SHP77 treated with DMSO at 0.1 percent for 48 hours (cell line): ENCODE measurements around the gene CKAP2.
A peak's percentile ranks its signal among the peaks of the same experiment; 100 is the strongest.
"Not testable (repeated sequence)": the region's sequence is repeated elsewhere in the genome, so short reads cannot be mapped to it uniquely, and the experiment has no call there.

Source experiments
- DNase-seq: peaks from one replicate; lab custom pipeline; 2025; lab: John Stamatoyannopoulos, UW

Gene CKAP2

DNA sequence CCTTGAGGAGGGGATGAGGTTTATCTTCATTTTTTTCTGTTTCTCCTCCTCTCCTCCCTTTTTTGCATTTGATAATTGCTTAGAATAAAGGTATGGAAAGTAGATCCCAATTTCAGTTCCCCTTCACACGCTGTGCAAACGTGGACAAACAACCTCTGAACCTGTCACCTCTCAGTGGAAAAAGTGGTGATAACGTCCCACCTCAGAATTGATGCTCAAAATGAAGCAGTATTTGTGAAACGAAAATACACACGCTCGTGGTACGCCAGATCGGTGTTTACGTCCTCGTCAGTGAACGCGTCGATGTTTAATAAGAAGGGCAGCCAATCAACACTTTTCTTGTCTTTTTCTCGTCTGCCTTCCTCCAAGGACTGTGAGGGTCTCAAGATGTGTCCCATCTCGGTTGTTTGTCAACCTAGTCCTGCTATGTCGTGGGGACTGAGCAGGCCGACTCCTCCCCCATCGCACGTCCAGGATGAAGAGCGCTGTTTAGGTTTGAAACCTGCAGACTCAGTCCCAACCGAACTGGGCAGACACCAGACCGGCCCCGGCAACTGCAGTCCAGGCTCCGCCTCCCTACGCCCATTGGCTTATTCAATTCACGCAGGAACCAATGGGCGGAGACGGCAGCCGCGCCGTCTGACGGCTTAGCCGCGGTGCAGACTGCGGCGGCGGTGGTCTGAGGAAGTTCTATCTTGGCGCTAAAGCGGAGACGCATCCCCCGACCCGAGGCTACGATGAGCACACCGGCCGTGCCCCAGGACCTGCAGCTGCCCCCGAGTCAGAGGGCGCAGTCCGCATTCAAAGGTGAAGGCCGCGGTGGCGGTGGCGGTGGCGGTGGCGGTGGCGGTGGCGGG lies at the start of gene CKAP2:
TSS of gene CKAP2 (plus strand) at position 659 of the 857 bp plus-strand sequence. CDS start at position 738, 79 bp downstream.
- DNase-seq = peak; percentile 89

DNA sequence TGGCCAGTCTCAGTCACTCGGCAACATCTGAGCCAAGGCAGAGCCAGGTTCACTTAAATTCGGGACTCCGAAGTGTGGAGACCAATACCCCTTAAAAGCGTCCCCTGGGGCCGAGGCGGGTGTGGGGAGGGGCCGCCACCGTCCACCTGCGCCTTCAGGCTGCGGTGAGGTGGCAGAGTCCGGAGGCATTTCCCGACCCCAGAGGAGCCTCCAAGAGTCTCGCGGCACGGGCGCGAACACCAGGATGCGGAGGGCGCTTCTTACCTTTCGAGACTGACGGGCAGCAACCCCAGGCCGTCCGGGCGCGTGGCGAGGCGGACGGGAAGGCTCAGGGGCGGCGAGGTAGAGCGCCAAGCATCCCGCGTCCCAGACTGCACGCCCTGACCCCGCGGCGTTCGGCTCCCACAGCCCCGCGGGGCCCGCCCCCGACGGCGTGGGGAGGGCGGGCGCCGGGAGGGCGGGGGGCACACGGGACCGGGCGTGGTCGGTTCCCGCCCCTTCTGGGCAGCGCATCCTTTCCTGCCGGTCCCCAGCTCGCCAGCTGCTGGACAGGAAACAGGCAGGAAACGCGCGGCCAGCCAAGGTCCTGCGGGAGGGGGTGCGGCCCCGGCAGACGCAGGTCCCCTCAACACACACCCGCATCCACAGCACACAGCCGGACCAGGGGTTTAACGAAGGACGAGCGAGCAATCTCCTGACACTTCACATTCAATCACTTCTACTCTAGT lies 49.3 kb upstream of the CKAP2 start, which contains the start of gene THSD1:
TSS of gene THSD1 (minus strand) at position 406 of the 728 bp plus-strand sequence. CDS start 3,572 bp downstream, outside the sequence.
- no peak for DNase-seq

- DNase-seq = no peak
Measured at GRCh38 chr13:52406629-52407028, 48.6 kb upstream of the CKAP2 start.

DNA sequence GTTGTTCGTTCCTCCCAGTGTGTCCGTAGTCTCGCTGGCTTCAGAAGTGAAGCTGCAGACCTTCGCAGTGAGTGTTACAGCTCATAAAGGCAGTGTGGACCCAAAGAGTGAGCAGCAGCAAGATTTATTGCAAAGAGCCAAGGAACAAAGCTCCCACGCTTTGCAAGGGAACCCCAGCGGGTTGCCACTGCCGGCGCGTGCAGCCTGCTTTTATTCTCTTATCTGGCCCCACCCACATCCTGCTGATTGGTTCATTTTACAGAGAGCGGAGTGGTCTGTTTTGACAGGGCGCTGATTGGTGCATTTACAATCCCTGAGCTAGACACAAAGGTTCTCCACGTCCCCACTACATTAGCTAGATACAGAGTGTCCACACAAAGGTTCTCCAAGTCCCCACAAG lies 47.8 kb upstream of the CKAP2 start:
- not testable (repeated sequence) for DNase-seq

DNA sequence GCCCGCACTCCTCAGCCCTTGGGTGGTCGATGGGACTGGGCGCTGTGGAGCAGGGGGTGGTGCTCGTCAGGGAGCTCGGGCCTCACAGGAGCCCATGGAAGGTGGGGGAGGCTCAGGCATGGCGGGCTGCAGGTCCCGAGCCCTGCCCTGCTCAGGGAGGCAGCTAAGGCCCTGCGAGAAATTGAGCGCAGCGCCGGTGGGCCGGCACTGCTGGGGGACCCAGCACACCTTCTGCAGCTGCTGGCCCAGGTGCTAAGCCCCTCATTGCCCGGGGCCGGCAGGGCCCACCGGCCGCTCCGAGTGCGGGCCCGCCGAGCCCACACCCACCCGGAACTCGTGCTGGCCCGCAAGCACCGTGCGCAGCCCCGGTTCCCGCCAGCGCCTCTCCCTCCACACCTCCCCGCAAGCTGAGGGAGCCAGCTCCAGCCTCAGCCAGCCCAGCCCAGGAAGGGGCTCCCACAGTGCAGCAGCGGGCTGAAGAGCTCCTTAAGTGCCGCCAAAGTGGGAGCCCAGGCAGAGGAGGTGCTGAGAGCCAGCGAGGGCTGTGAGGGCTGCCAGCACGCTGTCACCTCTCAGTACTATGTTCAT lies 47.1 kb upstream of the CKAP2 start:
- not testable (repeated sequence) for DNase-seq

GRCh38 chr13:52411629-52412028 lies 43.6 kb upstream of the CKAP2 start:
- no peak for DNase-seq

- no peak for DNase-seq
Measured at GRCh38 chr13:52412128-52412527, 43.1 kb upstream of the CKAP2 start.

DNA sequence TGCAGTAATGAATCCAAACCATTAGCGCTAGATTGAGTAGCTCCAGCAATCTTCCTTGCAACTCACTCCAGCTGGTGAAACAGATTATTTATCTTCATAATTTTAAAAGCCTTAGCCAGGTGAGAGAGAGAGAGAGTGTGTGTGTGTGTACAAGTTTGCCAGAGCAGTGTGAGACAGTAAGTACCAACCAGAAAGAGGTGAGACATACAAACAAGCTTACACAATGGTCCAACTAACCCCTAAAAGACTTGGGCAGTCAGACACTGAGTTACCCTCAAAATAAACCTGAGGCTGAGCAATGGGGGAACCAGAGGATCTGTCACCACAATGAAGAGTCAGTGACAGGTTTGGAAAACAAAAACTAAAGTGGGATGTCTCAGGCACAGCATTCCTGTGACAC lies 41.2 kb upstream of the CKAP2 start:
- DNase-seq = no peak

DNA sequence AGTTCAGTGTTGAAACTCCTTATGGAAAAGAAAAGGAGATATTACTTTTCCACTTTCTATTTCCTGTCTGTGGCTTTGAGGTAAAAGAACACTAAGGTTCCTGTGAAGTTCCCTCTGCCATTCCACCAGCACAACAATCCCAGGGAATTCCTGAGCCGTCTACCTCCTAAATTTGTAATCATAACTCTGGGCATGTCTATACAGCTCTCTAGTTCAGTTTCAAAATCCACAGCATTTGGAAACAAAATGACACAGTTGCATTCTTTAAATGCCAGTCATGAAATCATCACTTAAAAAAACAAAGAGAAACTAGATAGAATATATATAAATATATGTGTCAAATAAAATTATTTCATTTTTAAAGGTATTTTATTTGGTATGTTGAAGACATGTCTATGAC lies 40.3 kb upstream of the CKAP2 start:
- DNase-seq = no peak

GRCh38 chr13:52419080-52419479 lies 36.2 kb upstream of the CKAP2 start:
- no peak for DNase-seq

DNA sequence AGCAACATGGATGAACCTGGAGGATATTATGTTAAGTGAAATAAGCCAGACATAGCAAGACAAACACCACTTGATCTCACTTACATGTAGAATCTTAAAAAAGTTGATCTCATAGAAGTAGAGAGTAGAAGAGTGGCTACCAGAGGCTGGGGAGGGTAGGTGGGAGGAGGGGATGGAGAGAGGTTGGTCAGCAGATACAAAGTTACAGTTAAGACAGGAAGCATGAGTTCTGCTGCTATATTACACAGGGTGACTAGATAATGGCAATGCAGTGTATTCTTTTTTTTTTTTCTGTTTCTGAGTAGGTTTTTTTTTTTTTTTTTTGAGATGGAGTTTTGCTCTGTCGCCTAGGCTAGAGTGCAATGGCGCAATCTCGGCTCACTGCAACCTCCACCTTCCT lies 34.1 kb upstream of the CKAP2 start:
- no peak for DNase-seq

DNA sequence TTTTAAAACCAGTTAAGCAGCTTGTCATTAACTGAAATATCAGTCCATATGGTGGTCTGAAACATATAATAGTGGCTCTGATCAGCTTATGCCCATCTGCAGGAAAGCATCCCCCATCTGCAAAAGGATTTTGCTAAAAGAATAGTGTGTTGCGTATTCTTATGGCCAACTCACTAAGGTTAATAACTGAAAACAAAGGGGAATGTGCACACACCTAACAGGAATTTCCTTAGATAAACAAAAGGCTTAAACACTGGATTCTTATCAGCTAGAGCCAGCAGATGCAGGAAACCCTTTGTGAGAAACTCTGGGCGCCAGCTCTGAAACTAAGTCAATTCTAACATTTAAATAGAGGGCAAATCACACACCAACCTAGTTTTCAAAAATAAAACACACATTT lies 27.0 kb upstream of the CKAP2 start:
- no peak for DNase-seq

DNA sequence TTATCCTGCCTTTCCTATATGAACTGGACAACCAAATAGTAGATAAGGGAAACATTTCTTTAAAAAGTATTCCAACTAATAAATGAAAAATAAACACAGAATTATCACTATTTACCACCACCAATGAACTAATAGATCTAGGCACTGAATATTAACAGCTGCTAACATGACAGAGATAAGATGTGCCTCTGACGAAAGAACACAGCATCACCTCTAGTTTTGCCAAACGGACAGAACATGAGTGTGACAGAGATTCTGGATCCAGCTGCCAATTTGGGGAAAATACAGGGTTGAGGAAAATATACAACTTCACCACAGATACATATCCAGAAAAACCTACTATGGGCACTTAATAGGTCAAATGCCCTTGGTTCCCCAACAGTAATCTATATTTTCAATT lies 22.8 kb upstream of the CKAP2 start:
- DNase-seq = no peak

GRCh38 chr13:52446265-52446664 lies 9.0 kb upstream of the CKAP2 start:
- no peak for DNase-seq

- no peak for DNase-seq
Measured at GRCh38 chr13:52447354-52447753, 7.9 kb upstream of the CKAP2 start.

- DNase-seq = no peak
Measured at GRCh38 chr13:52447815-52448552, 7.3 kb upstream of the CKAP2 start.

DNA sequence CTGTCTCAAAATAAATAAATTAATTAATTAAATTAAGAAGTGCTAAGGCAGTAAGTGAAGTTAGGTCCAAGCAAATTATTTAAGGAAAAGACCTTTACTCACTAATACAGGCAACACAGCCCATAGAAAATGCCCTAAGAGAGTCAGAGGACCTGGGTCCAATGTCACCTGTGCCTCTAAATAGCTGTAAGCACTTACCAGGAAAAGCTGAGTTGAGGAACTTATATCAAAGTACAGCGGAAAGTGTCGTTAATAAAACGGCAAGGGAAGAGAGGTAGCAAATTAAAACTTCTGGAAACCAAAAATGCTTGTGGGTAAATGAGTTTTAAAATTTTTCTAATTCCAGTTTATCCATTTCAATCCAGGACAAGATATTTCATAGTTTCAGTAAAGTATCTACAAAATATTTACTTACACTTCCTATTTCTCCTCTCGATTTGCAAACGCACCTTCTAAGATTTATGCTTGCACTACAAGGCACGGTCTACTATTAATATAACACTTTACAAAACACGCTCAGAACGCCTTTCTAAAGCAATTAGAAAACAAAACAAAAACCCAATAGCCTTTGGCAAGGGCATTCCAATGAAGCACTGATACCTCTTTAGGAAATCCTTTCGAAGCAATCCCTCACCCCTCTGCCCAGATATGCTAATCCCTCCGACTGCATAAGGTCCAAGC lies 5.8 kb upstream of the CKAP2 start:
- DNase-seq = no peak

DNA sequence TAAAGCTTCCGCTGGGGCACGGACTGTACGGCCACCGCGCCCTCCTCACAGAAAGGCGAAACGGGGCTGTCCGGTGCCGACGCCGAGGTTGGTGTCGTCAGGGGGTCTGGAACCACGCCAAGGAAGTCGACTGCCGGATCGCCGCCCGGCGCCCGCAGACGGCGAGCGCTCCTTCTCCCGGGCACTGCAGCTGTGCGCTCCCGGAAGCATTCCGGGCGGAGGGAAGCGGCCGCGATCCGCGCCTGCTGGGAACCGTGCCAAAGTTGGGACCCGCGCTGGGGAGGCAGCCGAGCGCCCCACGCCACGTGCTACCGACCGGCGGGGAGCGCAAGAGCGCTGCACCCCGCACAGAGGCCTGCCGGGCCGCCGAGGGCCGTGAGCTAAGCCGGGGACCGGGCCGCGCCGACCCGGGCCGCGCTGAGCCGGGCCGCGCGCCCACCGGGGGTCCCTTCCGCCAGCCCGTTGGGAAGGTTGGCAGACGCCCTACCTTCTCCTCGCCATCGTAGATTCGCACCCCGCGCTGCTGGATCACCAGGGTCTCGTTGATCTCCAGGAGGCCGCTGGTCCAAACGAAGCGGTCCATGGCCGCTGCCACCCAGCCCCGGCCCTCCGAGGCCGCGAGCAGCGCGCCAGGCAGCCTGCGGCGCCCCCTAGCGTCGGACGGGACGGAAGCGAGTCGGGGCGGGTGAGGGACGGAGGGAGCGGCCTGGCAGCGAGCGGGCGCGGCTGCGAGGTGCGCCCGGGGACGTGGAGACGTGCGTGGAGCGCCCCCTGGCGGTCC lies 5.1 kb upstream of the CKAP2 start, which contains the start of gene VPS36:
TSS of gene VPS36 (minus strand) at position 623 of the 781 bp plus-strand sequence. CDS start at position 583, 40 bp downstream.
- peak; percentile 9 for DNase-seq

GRCh38 chr13:52450793-52451116 lies 4.5 kb upstream of the CKAP2 start:
- DNase-seq = peak; percentile 74

DNA sequence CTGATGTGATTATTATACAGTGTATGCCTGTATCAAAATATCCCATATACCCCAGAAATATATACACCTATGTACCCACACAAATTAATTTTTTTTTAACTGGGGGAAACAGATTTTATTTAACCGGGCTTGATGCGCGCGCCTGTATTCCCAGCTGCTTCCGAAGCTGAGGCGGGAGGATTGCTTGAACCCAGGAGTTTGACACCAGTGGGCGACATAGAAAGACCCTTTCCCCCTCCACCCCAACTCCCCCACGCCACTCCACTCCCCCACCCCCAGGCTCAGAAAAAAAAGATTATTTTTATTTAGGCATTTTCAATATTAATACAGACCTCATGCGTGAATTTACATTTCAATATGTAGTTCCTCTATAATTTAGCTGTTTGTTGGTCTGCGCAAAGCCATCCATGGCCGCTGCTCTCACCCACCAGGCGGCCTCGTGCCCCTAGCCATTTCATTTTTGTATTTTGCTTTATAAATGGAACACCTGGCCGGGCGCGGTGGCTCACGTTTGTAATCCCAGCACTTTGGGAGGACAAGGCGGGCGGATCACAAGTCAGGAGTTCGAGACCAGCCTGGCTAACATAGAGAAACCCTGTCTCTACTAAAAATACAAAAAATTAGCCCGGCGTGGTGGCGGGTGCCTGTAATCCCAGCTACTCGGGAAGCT lies 4.0 kb upstream of the CKAP2 start:
- DNase-seq = no peak
